Measurements from ENCODE around the gene ECM2. TPM values are rescaled to one million over a fixed set of nuclear protein-coding genes. Genes with fewer than 3 reads are reported as not detected.

ECM2 gene
- total RNA-seq, 2 experiments from 2014 or later: not detected

GRCh38 chr9:92463387-92463786 lies 72.4 kb downstream of the ECM2 start:
- H3K9me3 Mint-ChIP-seq: no peaks in the 10 kb centered on the region
- H3K4me3 Mint-ChIP-seq: no peak overlapping the region
- ChIA-PET POLR2A (interaction anchor here (0.6 kb wide), 1 partner anchor 1719 kb away, joined by 4 read pairs; no protein-coding TSS in a partner anchor), CTCF (no interaction called here)
- no peak for DNase-seq
- H3K27ac Mint-ChIP-seq: no peak overlapping the region
- no peaks in the 10 kb centered on the region for H3K27me3 Mint-ChIP-seq
- peaks cover 7% of the 10 kb centered on the region for H3K4me1 Mint-ChIP-seq
- no peaks in the 10 kb centered on the region for H3K36me3 Mint-ChIP-seq (ENCODE audit: low read depth)

GRCh38 chr9:92457576-92457975 lies 78.2 kb downstream of the ECM2 start:
- CTCF ChIA-PET: no interaction called here
- H3K36me3 Mint-ChIP-seq (ENCODE audit: low read depth): no peaks in the 10 kb centered on the region

GRCh38 chr9:92455217-92455616 lies 80.6 kb downstream of the ECM2 start:
- no peaks in the 10 kb centered on the region for H3K27me3 Mint-ChIP-seq
- DNase-seq: no peak
- H3K9me3 Mint-ChIP-seq: no peaks in the 10 kb centered on the region
- POLR2A ChIA-PET: no interaction called here
- no peaks in the 10 kb centered on the region for H3K4me1 Mint-ChIP-seq
- no peak overlapping the region for H3K27ac Mint-ChIP-seq
- CTCF ChIA-PET: interaction anchor here (0.7 to 1.7 kb wide), 3 partner anchors 11 to 127 kb away, joined by 3 to 6 read pairs (median 3); no protein-coding TSS in a partner anchor
- no peaks in the 10 kb centered on the region for H3K36me3 Mint-ChIP-seq (ENCODE audit: low read depth)
- H3K4me3 Mint-ChIP-seq: no peak overlapping the region

More at GRCh38 chr9:92457576-92457975, 78.2 kb downstream of the ECM2 start:
- DNase-seq: no peak
- no peaks in the 10 kb centered on the region for H3K27me3 Mint-ChIP-seq
- H3K9me3 Mint-ChIP-seq: no peaks in the 10 kb centered on the region
- POLR2A ChIA-PET: no interaction called here
- no peak overlapping the region for H3K4me3 Mint-ChIP-seq
- no peak overlapping the region for H3K27ac Mint-ChIP-seq
- no peaks in the 10 kb centered on the region for H3K4me1 Mint-ChIP-seq

GRCh38 chr9:92446536-92446935 lies 89.3 kb downstream of the ECM2 start:
- H3K4me3 Mint-ChIP-seq: no peak overlapping the region
- no peak overlapping the region for H3K27ac Mint-ChIP-seq
- no peak for DNase-seq
- POLR2A ChIA-PET: no interaction called here
- peaks cover 2% of the 10 kb centered on the region for H3K9me3 Mint-ChIP-seq
- H3K27me3 Mint-ChIP-seq: no peaks in the 10 kb centered on the region
- no peaks in the 10 kb centered on the region for H3K4me1 Mint-ChIP-seq
- H3K36me3 Mint-ChIP-seq (ENCODE audit: low read depth): no peaks in the 10 kb centered on the region
- CTCF ChIA-PET: no interaction called here

Other genes starting within 250 kb of the ECM2 start
- 100 to 1,000 TPM; 145 to 152 TPM for gene IARS1, start 242.3 kb downstream of the ECM2 start, total RNA-seq
- 10 to 100 TPM; 48.0 to 48.9 TPM for gene NOL8, start 210.6 kb downstream of the ECM2 start, total RNA-seq
- 10 to 100 TPM; 18.8 to 22.0 TPM for gene CENPP, start 210.0 kb downstream of the ECM2 start, total RNA-seq
- gene OGN, start 131.4 kb downstream of the ECM2 start, total RNA-seq: not detected
- not detected for gene OMD, start 111.5 kb downstream of the ECM2 start, total RNA-seq
- not detected for gene ASPN, start 53.5 kb downstream of the ECM2 start, total RNA-seq
- gene IPPK, start 134.1 kb upstream of the ECM2 start, total RNA-seq: 10 to 100 TPM; 11.4 to 11.5 TPM
- 10 to 100 TPM; 27.0 to 28.2 TPM for gene BICD2, start 228.8 kb upstream of the ECM2 start, total RNA-seq

All from activated CD4-positive, alpha-beta memory T cell treated with anti-CD3 and anti-CD28 coated beads, Interleukin-2, amount 10 ng/mL, durations not matched to agents 7 days and 5 days (primary cell).